Activated CD4-positive, alpha-beta T cell treated with anti-CD3 and anti-CD28 coated beads for 4 hours (primary cell): ENCODE results near the gene SORCS3.

Experiments used
- DNase-seq, 2 donors: peaks; one replicate each; pipeline ENCODE4 v3.0.0-alpha.2; 2020

The SORCS3 gene

GRCh38 chr10:104867966-104868598, 227.0 kb downstream of the SORCS3 start:
- no peak for DNase-seq

GRCh38 chr10:104872691-104873090, 231.6 kb downstream of the SORCS3 start:
- DNase-seq: no peak

- no peak for DNase-seq
These were observed 232.1 kb downstream of the SORCS3 start for GRCh38 chr10:104873161-104873560.

GRCh38 chr10:104875561-104875960, 234.5 kb downstream of the SORCS3 start:
- no peak for DNase-seq

- DNase-seq: no peak
These were observed 239.7 kb downstream of the SORCS3 start for GRCh38 chr10:104880624-104881398.

GRCh38 chr10:104881740-104882139, 240.7 kb downstream of the SORCS3 start:
- DNase-seq: no peak

GRCh38 chr10:104892879-104893617, 252.0 kb downstream of the SORCS3 start:
- DNase-seq: no peak

GRCh38 chr10:104893701-104894100, 252.6 kb downstream of the SORCS3 start:
- no peak for DNase-seq

GRCh38 chr10:104894681-104895080, 253.6 kb downstream of the SORCS3 start:
- DNase-seq: no peak

GRCh38 chr10:104895541-104895940, 254.5 kb downstream of the SORCS3 start:
- no peak for DNase-seq

- DNase-seq: no peak
These were observed 254.9 kb downstream of the SORCS3 start for GRCh38 chr10:104895981-104896380.

GRCh38 chr10:104897696-104898095, 256.6 kb downstream of the SORCS3 start:
- no peak for DNase-seq

GRCh38 chr10:104899779-104900178, 258.7 kb downstream of the SORCS3 start:
- DNase-seq: no peak

GRCh38 chr10:104903433-104903832, 262.3 kb downstream of the SORCS3 start:
- no peak for DNase-seq

- no peak for DNase-seq
These were observed 263.7 kb downstream of the SORCS3 start for GRCh38 chr10:104904753-104905323.

- DNase-seq: no peak
These were observed 265.0 kb downstream of the SORCS3 start for GRCh38 chr10:104906112-104906511.

- DNase-seq: no peak
These were observed 266.4 kb downstream of the SORCS3 start for GRCh38 chr10:104907521-104907920.

- DNase-seq: no peak
These were observed 267.5 kb downstream of the SORCS3 start for GRCh38 chr10:104908581-104908980.

GRCh38 chr10:104910712-104911111, 269.6 kb downstream of the SORCS3 start:
- no peak for DNase-seq

GRCh38 chr10:104913390-104913789, 272.3 kb downstream of the SORCS3 start:
- DNase-seq: no peak

- DNase-seq: no peak
These were observed 279.4 kb downstream of the SORCS3 start for GRCh38 chr10:104920476-104920875.

- DNase-seq: no peak
These were observed 280.7 kb downstream of the SORCS3 start for GRCh38 chr10:104921763-104922162.

- no peak for DNase-seq
These were observed 281.7 kb downstream of the SORCS3 start for GRCh38 chr10:104922810-104923209.
